WI38 (cell line): ENCODE data around the gene AFG3L2.

Source experiments
- H3K4me3 ChIP-seq: 2 replicates; pipeline ENCODE4 v1.5.1; 2011; ENCODE audit warnings: low read depth, mild to moderate bottlenecking, control low read depth, low read length
- CTCF ChIP-seq: IDR thresholded peaks from 2 replicates; pipeline ENCODE4 v1.5.1; 2012; ENCODE audit warnings: low read depth, mild to moderate bottlenecking, control low read depth, low read length

Gene AFG3L2

DNA sequence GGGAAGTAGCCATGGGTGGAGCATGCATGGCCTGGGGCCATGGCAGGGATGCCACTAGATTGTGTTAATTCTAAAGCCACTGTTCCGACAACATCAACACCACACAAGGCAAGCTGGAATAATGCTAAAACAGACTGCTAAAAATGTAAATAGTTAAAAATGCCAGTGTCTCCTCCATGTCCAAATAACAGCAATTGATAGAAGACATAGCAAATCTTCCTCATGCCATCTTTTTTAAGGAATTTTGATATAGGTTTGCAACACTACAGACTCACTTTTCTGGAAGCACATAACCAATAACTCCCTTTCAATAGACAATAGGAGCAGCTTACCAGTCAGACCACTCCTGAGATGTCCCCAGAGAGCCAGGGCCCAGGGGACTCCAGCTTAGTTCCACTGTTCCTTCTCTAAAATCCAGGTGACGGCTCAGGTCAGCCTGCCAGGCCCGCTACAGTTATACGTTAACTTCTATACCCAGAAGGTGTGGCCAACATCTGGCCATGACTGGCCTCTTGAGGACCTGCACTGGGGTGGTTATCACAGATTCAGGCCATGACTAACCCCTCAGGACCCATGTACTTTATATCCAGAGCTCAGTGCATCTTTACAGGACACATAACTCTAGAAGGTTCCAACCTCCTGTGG lies 48.7 kb downstream of the AFG3L2 start:
- no peak overlapping the region for H3K4me3 ChIP-seq
- TF ChIP-seq CTCF = no peak

GRCh38 chr18:12327510-12328178 lies 49.4 kb downstream of the AFG3L2 start:
- H3K4me3 ChIP-seq = no peak overlapping the region
- TF ChIP-seq CTCF = peak; percentile 89

DNA sequence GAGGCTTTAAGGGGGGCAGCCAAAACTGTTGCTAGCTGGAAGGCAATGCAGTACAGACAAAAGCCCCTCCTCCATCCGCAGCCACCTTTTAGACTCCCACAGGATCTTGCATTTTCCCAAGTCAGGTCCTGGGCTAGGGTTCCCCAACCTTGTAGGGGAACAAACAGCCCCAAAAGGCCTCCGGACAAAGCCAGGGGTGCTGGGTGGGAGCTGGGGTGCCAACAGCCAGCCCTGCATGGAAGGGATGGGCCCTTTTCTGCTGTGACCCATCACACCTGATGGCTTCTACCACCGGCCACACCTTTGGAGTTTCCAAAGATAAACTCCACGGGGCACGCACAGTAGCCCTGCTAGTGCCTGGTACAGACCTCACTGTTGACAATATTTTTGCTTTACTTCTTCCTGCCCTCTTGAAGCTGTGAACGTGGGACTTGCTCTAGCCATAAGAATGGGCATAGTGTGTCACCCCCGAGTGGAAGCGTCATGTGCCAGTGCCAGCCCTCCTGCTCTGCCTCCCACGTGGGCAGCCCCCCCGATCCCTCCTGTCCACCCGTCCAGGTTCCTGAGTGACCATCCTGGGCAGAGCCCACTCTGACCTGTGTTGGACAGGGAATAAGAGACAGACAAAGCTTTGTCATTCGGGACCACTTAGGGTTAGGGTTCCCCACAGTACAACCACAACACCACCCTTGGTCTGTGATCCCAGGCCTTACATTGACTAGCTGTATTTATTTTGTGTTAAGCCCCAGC lies 50.1 kb downstream of the AFG3L2 start:
- no peak for TF ChIP-seq CTCF
- H3K4me3 ChIP-seq = no peak overlapping the region

- no peak for TF ChIP-seq CTCF
- no peak overlapping the region for H3K4me3 ChIP-seq
Measured at GRCh38 chr18:12325726-12326245, 51.2 kb downstream of the AFG3L2 start.

DNA sequence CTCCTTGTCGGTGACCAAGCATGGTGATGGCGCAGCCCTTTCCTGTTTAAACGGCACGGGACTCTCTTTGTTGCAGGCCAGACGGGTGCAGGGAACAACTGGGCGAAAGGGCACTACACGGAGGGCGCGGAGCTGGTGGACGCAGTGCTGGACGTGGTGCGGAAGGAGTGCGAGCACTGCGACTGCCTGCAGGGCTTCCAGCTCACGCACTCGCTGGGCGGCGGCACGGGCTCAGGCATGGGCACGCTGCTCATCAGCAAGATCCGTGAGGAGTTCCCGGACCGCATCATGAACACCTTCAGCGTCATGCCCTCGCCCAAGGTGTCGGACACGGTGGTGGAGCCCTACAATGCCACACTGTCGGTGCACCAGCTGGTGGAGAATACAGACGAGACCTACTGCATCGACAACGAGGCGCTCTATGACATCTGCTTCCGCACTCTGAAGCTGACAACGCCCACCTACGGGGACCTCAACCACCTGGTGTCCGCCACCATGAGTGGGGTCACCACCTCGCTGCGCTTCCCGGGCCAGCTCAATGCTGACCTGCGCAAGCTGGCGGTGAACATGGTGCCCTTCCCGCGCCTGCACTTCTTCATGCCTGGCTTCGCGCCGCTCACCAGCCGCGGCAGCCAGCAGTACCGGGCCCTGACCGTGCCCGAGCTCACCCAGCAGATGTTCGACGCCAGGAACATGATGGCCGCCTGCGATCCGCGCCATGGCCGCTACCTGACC lies 51.9 kb downstream of the AFG3L2 start:
- no peak for TF ChIP-seq CTCF
- H3K4me3 ChIP-seq = no peak overlapping the region

- H3K4me3 ChIP-seq = no peak overlapping the region
Measured at GRCh38 chr18:12321333-12321732, 55.7 kb downstream of the AFG3L2 start.

More at GRCh38 chr18:12321333-12321732, 55.7 kb downstream of the AFG3L2 start:
- no peak for TF ChIP-seq CTCF
